Adrenal gland (tissue), 5 donors: Measurements from ENCODE around the gene DHDDS.

Source experiments
- POLR2A ChIP-seq, 2 donors: fragments of 450-650 bp; IDR thresholded peaks; one replicate each; pipeline ENCODE4 v1.6.1; 2017; ENCODE audit warnings: antibody characterized with exemption in 2 of 2, mild to moderate bottlenecking in 2 of 2, moderate library complexity in 1 of 2
- TF ChIP-seq, protein P1 (sequence below), 6 experiments: fragments of 450-650 bp in 4 of 6; fragments of 200-600 bp in 2 of 6; sonication (generic) in 1 of 6; IDR thresholded peaks; 1 replicate in 5 of 6; 2 replicates in 1 of 6; pipeline versions ENCODE4 v1.5.1 to v1.8.0; 2016 to 2021; ENCODE audit warnings: antibody characterized with exemption in 6 of 6, mild to moderate bottlenecking in 2 of 6, moderate library complexity in 1 of 6
- donor health status: DM: no; HTN: no; CAD: no.

- TF ChIP-seq, protein P1, sequence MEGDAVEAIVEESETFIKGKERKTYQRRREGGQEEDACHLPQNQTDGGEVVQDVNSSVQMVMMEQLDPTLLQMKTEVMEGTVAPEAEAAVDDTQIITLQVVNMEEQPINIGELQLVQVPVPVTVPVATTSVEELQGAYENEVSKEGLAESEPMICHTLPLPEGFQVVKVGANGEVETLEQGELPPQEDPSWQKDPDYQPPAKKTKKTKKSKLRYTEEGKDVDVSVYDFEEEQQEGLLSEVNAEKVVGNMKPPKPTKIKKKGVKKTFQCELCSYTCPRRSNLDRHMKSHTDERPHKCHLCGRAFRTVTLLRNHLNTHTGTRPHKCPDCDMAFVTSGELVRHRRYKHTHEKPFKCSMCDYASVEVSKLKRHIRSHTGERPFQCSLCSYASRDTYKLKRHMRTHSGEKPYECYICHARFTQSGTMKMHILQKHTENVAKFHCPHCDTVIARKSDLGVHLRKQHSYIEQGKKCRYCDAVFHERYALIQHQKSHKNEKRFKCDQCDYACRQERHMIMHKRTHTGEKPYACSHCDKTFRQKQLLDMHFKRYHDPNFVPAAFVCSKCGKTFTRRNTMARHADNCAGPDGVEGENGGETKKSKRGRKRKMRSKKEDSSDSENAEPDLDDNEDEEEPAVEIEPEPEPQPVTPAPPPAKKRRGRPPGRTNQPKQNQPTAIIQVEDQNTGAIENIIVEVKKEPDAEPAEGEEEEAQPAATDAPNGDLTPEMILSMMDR (IDR thresholded peaks at IDR 0.05) = no peak
- no peak for TF ChIP-seq POLR2A (IDR thresholded peaks at IDR 0.05)
Observed at GRCh38 chr1:26410706-26411623, 21.2 kb upstream of the DHDDS start, which contains the start of gene LIN28A.
